ENCODE measurements around the gene KIF20B. TPM values are rescaled to one million over a fixed set of nuclear protein-coding genes. Genes with fewer than 3 reads are reported as not detected.
"Not testable (repeated sequence)": the region's sequence is repeated elsewhere in the genome, so short reads cannot be mapped to it uniquely, and the experiment has no call there.

Gene KIF20B
- total and polyA plus RNA-seq, 2 of the 8 experiments (the other 6 are each of a cell fraction or from before 2014, with no cell fraction given), result 4.5 to 72.0 TPM

GRCh38 chr10:89763671-89764070 is 62.3 kb downstream of the KIF20B start:
- H4K20me1 ChIP-seq (replicated peaks in 1 of 2; ENCODE audit: control insufficient read depth in 1 of 2, insufficient read depth in 2 of 2, low read length in 2 of 2); H3K18ac ChIP-seq (ENCODE audit: extremely low read depth, low read length); H3K4me3 ChIP-seq (ENCODE audit: extremely low read depth in 1 of 4, insufficient read depth in 2 of 4, low read depth in 3 of 4, low read length in 4 of 4); H2BK15ac ChIP-seq (ENCODE audit: low read length); FAIRE-seq; H2AK5ac ChIP-seq (ENCODE audit: low read depth, low read length); H3K27ac ChIP-seq (ENCODE audit: low read depth, low read length); H3K4me1 ChIP-seq (replicated peaks in 1 of 4; ENCODE audit: control insufficient read depth in 3 of 4, insufficient read depth in 4 of 4, low read length in 3 of 4); H3K4me2 ChIP-seq (ENCODE audit: insufficient read depth in 1 of 2, low read depth in 2 of 2, low read length in 2 of 2); H3K9ac ChIP-seq (replicated peaks in 1 of 4; ENCODE audit: extremely low read depth in 1 of 4, low read depth in 3 of 4, low read length in 3 of 4); H3K79me2 ChIP-seq (ENCODE audit: control insufficient read depth in 1 of 2, insufficient read depth in 2 of 2, low read length in 2 of 2); H3K14ac ChIP-seq (ENCODE audit: insufficient read length); H4K5ac ChIP-seq (ENCODE audit: insufficient read length, low read depth, low read length); H3K4ac ChIP-seq (replicated peaks; ENCODE audit: insufficient read length, low read depth, low read length); H2AFZ ChIP-seq (ENCODE audit: low read length); H2BK120ac ChIP-seq (replicated peaks; ENCODE audit: low read depth, low read length); H3K23ac ChIP-seq (ENCODE audit: insufficient read length); H3K27me3 ChIP-seq (replicated peaks in 1 of 4; ENCODE audit: control insufficient read depth in 3 of 4, extremely low read depth in 1 of 4, insufficient read depth in 3 of 4, low read length in 3 of 4); H3K23me2 ChIP-seq (ENCODE audit: low read depth, low read length); POLR2A ChIA-PET (ENCODE audit: partially characterized antibody); H2BK20ac ChIP-seq (ENCODE audit: low read length); H3K9me3 ChIP-seq (ENCODE audit: insufficient read depth in 2 of 2, low read depth in 1 of 2, low read length in 1 of 2); DNase-seq (ENCODE audit: low read depth in 1 of 2, low spot score in 2 of 2); H4K91ac ChIP-seq (replicated peaks; ENCODE audit: insufficient read length, low read length); H4K8ac ChIP-seq (ENCODE audit: extremely low read depth, insufficient read depth, low read length); H2BK5ac ChIP-seq (ENCODE audit: low read depth, low read length); H2BK12ac ChIP-seq (ENCODE audit: low read depth, low read length); H3K56ac ChIP-seq (replicated peaks; ENCODE audit: insufficient read length, low read depth, low read length); H3K79me1 ChIP-seq (ENCODE audit: low read depth, low read length): not testable (repeated sequence)
- WGBS, 2 experiments (ENCODE audit: extremely low coverage in 1 of 2, insufficient coverage in 1 of 2, insufficient read length in 1 of 2, insufficient replicate concordance in 2 of 2, low coverage in 1 of 2, low lambda C conversion rate in 2 of 2, missing lambda C conversion rate in 1 of 2), result 88% methylated on average over 1 of the region's 1 CpG; no CpG with 5 or more reads in 1 of the 2 experiments
- CTCF ChIA-PET (ENCODE audit: partially characterized antibody), result interaction anchor here (1.1 kb wide), 1 partner anchor 11 kb away, joined by 4 read pairs; no protein-coding TSS in a partner anchor
- H3K36me3 ChIP-seq (ENCODE audit: control insufficient read depth in 2 of 4, insufficient read depth in 4 of 4, low read length in 3 of 4), result peaks cover 7 to 62% (median 32%) of the 10 kb centered on the region in 4 experiments
